K562 (cell line): ENCODE results near the gene CCDC127.

Experiments
- EZH2 ChIP-seq: IDR thresholded peaks from 2 replicates; pipeline ENCODE4 v1.6.1; 2012; ENCODE audit warnings: low read depth, mild to moderate bottlenecking, inconsistent platforms, low read length, borderline replicate concordance
- GTF2A2 ChIP-seq: IDR thresholded peaks from 2 replicates; pipeline ENCODE4 v1.6.1; 2016; ENCODE audit warnings: mild to moderate bottlenecking, missing genetic modification characterization, missing compliant biosample characterization
- NFYB ChIP-seq: IDR thresholded peaks from 2 replicates; pipeline ENCODE4 v1.6.1; 2011; ENCODE audit warnings: mild to moderate bottlenecking, moderate library complexity; ENCODE audit not compliant: insufficient read length; ENCODE audit errors: extremely low read depth
- POLR2AphosphoS5 ChIP-seq: IDR thresholded peaks from 2 replicates; pipeline ENCODE4 v1.6.1; 2011; ENCODE audit warnings: mild to moderate bottlenecking, low read depth, low read length, moderate library complexity; ENCODE audit not compliant: control insufficient read depth, insufficient read depth
- TF ChIP-seq, protein P1 (sequence below), 3 experiments: IDR thresholded peaks in 2 of 3; conservative IDR thresholded peaks in 1 of 3; 2 replicates each; pipeline ENCODE4 v1.5.1; 2011 to 2012; ENCODE audit warnings: low read length in 3 of 3, mild to moderate bottlenecking in 3 of 3, control low read depth in 2 of 3, improper control_type of control experiment in 1 of 3, inconsistent platforms in 1 of 3, low read depth in 1 of 3, mixed read lengths in 1 of 3, moderate library complexity in 1 of 3; ENCODE audit not compliant: insufficient read depth in 2 of 3
- TF ChIP-seq, protein P2 (sequence below): sonication (generic); formaldehyde crosslinking; IDR thresholded peaks from 2 replicates; pipeline ENCODE4 v1.8.0; 2022; ENCODE audit warnings: mild to moderate bottlenecking, missing genetic modification reagents, borderline replicate concordance
- TF ChIP-seq, protein P3 (sequence below): sonication (generic); formaldehyde crosslinking; IDR thresholded peaks from 2 replicates; pipeline ENCODE4 v1.8.1; 2022; ENCODE audit warnings: missing genetic modification reagents

- TF ChIP-seq NFYB (no peak), EZH2 (no peak), POLR2AphosphoS5 (no peak), GTF2A2 (tag) (no peak)
- TF ChIP-seq, protein P1, sequence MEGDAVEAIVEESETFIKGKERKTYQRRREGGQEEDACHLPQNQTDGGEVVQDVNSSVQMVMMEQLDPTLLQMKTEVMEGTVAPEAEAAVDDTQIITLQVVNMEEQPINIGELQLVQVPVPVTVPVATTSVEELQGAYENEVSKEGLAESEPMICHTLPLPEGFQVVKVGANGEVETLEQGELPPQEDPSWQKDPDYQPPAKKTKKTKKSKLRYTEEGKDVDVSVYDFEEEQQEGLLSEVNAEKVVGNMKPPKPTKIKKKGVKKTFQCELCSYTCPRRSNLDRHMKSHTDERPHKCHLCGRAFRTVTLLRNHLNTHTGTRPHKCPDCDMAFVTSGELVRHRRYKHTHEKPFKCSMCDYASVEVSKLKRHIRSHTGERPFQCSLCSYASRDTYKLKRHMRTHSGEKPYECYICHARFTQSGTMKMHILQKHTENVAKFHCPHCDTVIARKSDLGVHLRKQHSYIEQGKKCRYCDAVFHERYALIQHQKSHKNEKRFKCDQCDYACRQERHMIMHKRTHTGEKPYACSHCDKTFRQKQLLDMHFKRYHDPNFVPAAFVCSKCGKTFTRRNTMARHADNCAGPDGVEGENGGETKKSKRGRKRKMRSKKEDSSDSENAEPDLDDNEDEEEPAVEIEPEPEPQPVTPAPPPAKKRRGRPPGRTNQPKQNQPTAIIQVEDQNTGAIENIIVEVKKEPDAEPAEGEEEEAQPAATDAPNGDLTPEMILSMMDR (IDR thresholded peaks at IDR 0.05 in 2 of 3, conservative IDR thresholded peaks at IDR 0.05 in 1 of 3; ENCODE audit: insufficient read depth in 2 of 3, low read depth in 1 of 3, low read length in 3 of 3), result no peak
- TF ChIP-seq, protein P2, sequence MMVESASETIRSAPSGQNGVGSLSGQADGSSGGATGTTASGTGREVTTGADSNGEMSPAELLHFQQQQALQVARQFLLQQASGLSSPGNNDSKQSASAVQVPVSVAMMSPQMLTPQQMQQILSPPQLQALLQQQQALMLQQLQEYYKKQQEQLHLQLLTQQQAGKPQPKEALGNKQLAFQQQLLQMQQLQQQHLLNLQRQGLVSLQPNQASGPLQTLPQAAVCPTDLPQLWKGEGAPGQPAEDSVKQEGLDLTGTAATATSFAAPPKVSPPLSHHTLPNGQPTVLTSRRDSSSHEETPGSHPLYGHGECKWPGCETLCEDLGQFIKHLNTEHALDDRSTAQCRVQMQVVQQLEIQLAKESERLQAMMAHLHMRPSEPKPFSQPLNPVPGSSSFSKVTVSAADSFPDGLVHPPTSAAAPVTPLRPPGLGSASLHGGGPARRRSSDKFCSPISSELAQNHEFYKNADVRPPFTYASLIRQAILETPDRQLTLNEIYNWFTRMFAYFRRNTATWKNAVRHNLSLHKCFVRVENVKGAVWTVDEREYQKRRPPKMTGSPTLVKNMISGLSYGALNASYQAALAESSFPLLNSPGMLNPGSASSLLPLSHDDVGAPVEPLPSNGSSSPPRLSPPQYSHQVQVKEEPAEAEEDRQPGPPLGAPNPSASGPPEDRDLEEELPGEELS, result no peak
- TF ChIP-seq, protein P3, sequence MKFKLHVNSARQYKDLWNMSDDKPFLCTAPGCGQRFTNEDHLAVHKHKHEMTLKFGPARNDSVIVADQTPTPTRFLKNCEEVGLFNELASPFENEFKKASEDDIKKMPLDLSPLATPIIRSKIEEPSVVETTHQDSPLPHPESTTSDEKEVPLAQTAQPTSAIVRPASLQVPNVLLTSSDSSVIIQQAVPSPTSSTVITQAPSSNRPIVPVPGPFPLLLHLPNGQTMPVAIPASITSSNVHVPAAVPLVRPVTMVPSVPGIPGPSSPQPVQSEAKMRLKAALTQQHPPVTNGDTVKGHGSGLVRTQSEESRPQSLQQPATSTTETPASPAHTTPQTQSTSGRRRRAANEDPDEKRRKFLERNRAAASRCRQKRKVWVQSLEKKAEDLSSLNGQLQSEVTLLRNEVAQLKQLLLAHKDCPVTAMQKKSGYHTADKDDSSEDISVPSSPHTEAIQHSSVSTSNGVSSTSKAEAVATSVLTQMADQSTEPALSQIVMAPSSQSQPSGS (CRISPR knock-in tag), result no peak
Observed at GRCh38 chr5:219460-219863, 1.5 kb upstream of the CCDC127 start.
